H9 (cell line): ENCODE data around the gene HOXC11. TPM values are rescaled to one million over a fixed set of nuclear protein-coding genes. Genes with fewer than 3 reads are reported as not detected.
A peak's percentile ranks its signal among the peaks of the same experiment; 100 is the strongest.

ENCODE experiments used
- DNase-seq: peaks from one replicate; pipeline ENCODE4 v3.0.0-alpha.2; 2017
- H2AFZ ChIP-seq: one replicate; pipeline ENCODE4 v1.6.1; 2013; ENCODE audit warnings: mild to moderate bottlenecking, low read length, control low read depth, moderate library complexity
- H2AK5ac ChIP-seq: 2 replicates; pipeline ENCODE4 v1.6.1; 2013; ENCODE audit warnings: low read length, control low read depth, mixed read lengths; ENCODE audit not compliant: insufficient read length
- H2BK120ac ChIP-seq: one replicate; pipeline ENCODE4 v1.6.1; 2013; ENCODE audit warnings: low read depth, mild to moderate bottlenecking, low read length, control low read depth, inconsistent platforms; ENCODE audit not compliant: poor library complexity, severe bottlenecking
- H2BK12ac ChIP-seq: 2 replicates; pipeline ENCODE4 v1.6.1; 2013; ENCODE audit warnings: low read length, control low read depth, mixed read lengths, low read depth; ENCODE audit not compliant: insufficient read length
- H2BK15ac ChIP-seq: 2 replicates; pipeline ENCODE4 v1.6.1; 2013; ENCODE audit warnings: low read depth, low read length, control low read depth
- H2BK20ac ChIP-seq: one replicate; pipeline ENCODE4 v1.6.1; 2013; ENCODE audit warnings: low read depth, mild to moderate bottlenecking, low read length, control low read depth, inconsistent platforms; ENCODE audit not compliant: poor library complexity, severe bottlenecking
- H2BK5ac ChIP-seq: 2 replicates; pipeline ENCODE4 v1.6.1; 2013; ENCODE audit warnings: low read length, control low read depth, mixed read lengths; ENCODE audit not compliant: insufficient read length
- H3K14ac ChIP-seq: 2 replicates; pipeline ENCODE4 v1.6.1; 2013; ENCODE audit warnings: low read length, control low read depth; ENCODE audit not compliant: insufficient read depth
- H3K18ac ChIP-seq: 2 replicates; pipeline ENCODE4 v1.6.1; 2013; ENCODE audit warnings: low read depth, mild to moderate bottlenecking, mixed read lengths, low read length, control low read depth; ENCODE audit not compliant: insufficient read length
- H3K23ac ChIP-seq: 2 replicates; pipeline ENCODE4 v1.6.1; 2013; ENCODE audit warnings: low read length, control low read depth, mixed read lengths, low read depth; ENCODE audit not compliant: insufficient read length
- H3K23me2 ChIP-seq: 2 replicates; pipeline ENCODE4 v1.6.1; 2013; ENCODE audit warnings: low read depth, mild to moderate bottlenecking, mixed read lengths, low read length, control low read depth; ENCODE audit not compliant: insufficient read length, poor library complexity, severe bottlenecking
- H3K27ac ChIP-seq: 2 replicates; pipeline ENCODE4 v1.5.1; 2013; ENCODE audit warnings: low read length, control low read depth, mixed read lengths, low read depth; ENCODE audit not compliant: insufficient read length
- H3K27me3 ChIP-seq: 2 replicates; pipeline ENCODE4 v1.6.1; 2013; ENCODE audit warnings: low read length, control low read depth, inconsistent platforms; ENCODE audit not compliant: insufficient read depth
- H3K4ac ChIP-seq: 2 replicates; pipeline ENCODE4 v1.6.1; 2013; ENCODE audit warnings: low read depth, mild to moderate bottlenecking, control low read depth, inconsistent platforms, low read length, moderate library complexity
- H3K4me1 ChIP-seq: 2 replicates; pipeline ENCODE4 v1.6.1; 2013; ENCODE audit warnings: low read length, control low read depth, inconsistent platforms; ENCODE audit not compliant: insufficient read depth
- H3K4me2 ChIP-seq: 2 replicates; pipeline ENCODE4 v1.6.1; 2013; ENCODE audit warnings: low read length, control low read depth, mixed read lengths; ENCODE audit not compliant: insufficient read length, insufficient read depth
- H3K56ac ChIP-seq: 2 replicates; pipeline ENCODE4 v1.6.1; 2013; ENCODE audit warnings: low read depth, mild to moderate bottlenecking, mixed read lengths, low read length, control low read depth; ENCODE audit not compliant: insufficient read length
- H3K79me1 ChIP-seq: 2 replicates; pipeline ENCODE4 v1.6.1; 2013; ENCODE audit warnings: low read depth, mild to moderate bottlenecking, moderate library complexity, low read length, control low read depth, inconsistent platforms; ENCODE audit not compliant: insufficient read depth, poor library complexity, severe bottlenecking
- H3K79me2 ChIP-seq: 2 replicates; pipeline ENCODE4 v1.6.1; 2013; ENCODE audit warnings: low read length, control low read depth, inconsistent platforms; ENCODE audit not compliant: insufficient read depth
- H3K9ac ChIP-seq: 2 replicates; pipeline ENCODE4 v1.6.1; 2013; ENCODE audit warnings: low read length, control low read depth, mixed read lengths; ENCODE audit not compliant: insufficient read length; ENCODE audit errors: extremely low read depth
- H3K9me3 ChIP-seq: one replicate; pipeline ENCODE4 v1.6.1; 2013; ENCODE audit warnings: low read depth, low read length, inconsistent platforms; ENCODE audit not compliant: control insufficient read depth
- H3T11ph ChIP-seq: one replicate; pipeline ENCODE4 v1.6.1; 2013; ENCODE audit warnings: mild to moderate bottlenecking, low read length, control low read depth, inconsistent platforms
- H4K20me1 ChIP-seq: one replicate; pipeline ENCODE4 v1.6.1; 2013; ENCODE audit not compliant: control insufficient read depth, insufficient read length, insufficient read depth
- H4K5ac ChIP-seq: 2 replicates; pipeline ENCODE4 v1.6.1; 2013; ENCODE audit warnings: low read depth, mild to moderate bottlenecking, mixed read lengths, low read length, control low read depth; ENCODE audit not compliant: insufficient read length
- H4K8ac ChIP-seq: replicated peaks from 2 replicates; pipeline ENCODE4 v1.6.1; 2013; ENCODE audit warnings: low read length, control low read depth, mixed read lengths, low read depth; ENCODE audit not compliant: insufficient read length
- H4K91ac ChIP-seq: 2 replicates; pipeline ENCODE4 v1.6.1; 2013; ENCODE audit warnings: low read depth, mild to moderate bottlenecking, moderate library complexity, mixed read lengths, low read length, control low read depth; ENCODE audit not compliant: insufficient read length
- H3K27ac Mint-ChIP-seq, 3 experiments: 2 replicates in 2 of 3; 3 replicates in 1 of 3; pipeline ENCODE4 v1.8.0; 2020 to 2021; ENCODE audit warnings: mixed read lengths in 3 of 3, mild to moderate bottlenecking in 1 of 3, moderate library complexity in 1 of 3
- H3K27me3 Mint-ChIP-seq: 2 replicates; pipeline ENCODE4 v1.8.0; 2021; ENCODE audit warnings: low read depth, mild to moderate bottlenecking, moderate library complexity, mixed read lengths
- H3K36me3 Mint-ChIP-seq, 3 experiments: 2 replicates in 2 of 3; 3 replicates in 1 of 3; pipeline ENCODE4 v1.8.0; 2020 to 2021; ENCODE audit warnings: low read depth in 3 of 3, mixed read lengths in 3 of 3; ENCODE audit not compliant: insufficient read depth in 1 of 3
- H3K4me1 Mint-ChIP-seq, 2 experiments: 2 replicates each; pipeline ENCODE4 v1.8.0; 2020; ENCODE audit warnings: mixed read lengths in 2 of 2
- H3K4me3 Mint-ChIP-seq, 2 experiments: 2 replicates in 1 of 2; 3 replicates in 1 of 2; pipeline ENCODE4 v1.8.0; 2020 to 2021; ENCODE audit warnings: mild to moderate bottlenecking in 2 of 2, mixed read lengths in 2 of 2, moderate library complexity in 1 of 2
- H3K9me3 Mint-ChIP-seq, 2 experiments: 2 replicates in 1 of 2; 3 replicates in 1 of 2; pipeline ENCODE4 v1.8.0; 2020; ENCODE audit warnings: mild to moderate bottlenecking in 2 of 2, mixed read lengths in 2 of 2, moderate library complexity in 1 of 2
- WGBS: extraction: QIAGEN DNeasy Blood & Tissue Kit; methylation state at CpG from one replicate; pipeline ENCODE4 v1.1.7; 2013; ENCODE audit warnings: missing lambda C conversion rate, low lambda C conversion rate, mixed read lengths; ENCODE audit not compliant: insufficient read length; ENCODE audit errors: extremely low coverage; 5-methylcytosine and 5-hydroxymethylcytosine counted together
- total RNA-seq: library from RNA; stranded (reverse); gene quantifications from 2 replicates; pipeline ENCODE4 v1.2.1, GENCODE V29; 2021
- TF ChIP-seq, protein P1 (sequence below): fragments of 200-600 bp; sonication (generic); conservative IDR thresholded peaks from 3 replicates; pipeline ENCODE4 v1.8.0; 2021; ENCODE audit warnings: antibody characterized with exemption, mild to moderate bottlenecking

Gene HOXC11
- total RNA-seq, 1 experiment from 2014 or later, result not detected

DNA sequence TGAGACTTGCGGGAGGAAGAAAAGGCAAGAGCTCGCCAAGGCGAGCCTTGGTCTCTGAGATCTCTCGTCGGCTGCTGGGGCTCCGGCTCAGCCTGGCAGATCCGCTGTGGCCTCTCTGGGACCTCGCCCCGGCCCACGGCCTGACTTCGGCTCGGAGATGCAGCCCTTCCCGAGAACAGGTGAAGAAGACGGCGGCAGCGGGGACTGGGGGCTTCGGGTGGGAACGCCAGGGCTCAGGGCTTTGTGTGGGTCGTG, 21.0 kb downstream of the HOXC11 start:
- Histone ChIP-seq H3K79me1 (no peaks in the 10 kb centered on the region), H2AK5ac (no peak overlapping the region), H3T11ph (no peak overlapping the region), H4K20me1 (no peaks in the 10 kb centered on the region), H3K23ac (no peak overlapping the region), H3K4me2 (no peak overlapping the region), H3K23me2 (no peaks in the 10 kb centered on the region), H3K27ac (no peak overlapping the region), H2BK20ac (no peak overlapping the region), H3K4me1 (no peaks in the 10 kb centered on the region), H4K5ac (no peak overlapping the region), H2AFZ (no peak overlapping the region), H3K79me2 (no peaks in the 10 kb centered on the region), H2BK120ac (no peak overlapping the region), H2BK15ac (0 out of 2 replicates have a peak overlapping the region, but pooled peaks have one; percentile 83), H3K4ac (no peak overlapping the region), H3K18ac (no peak overlapping the region), H4K91ac (no peak overlapping the region), H2BK12ac (no peak overlapping the region), H3K56ac (no peak overlapping the region), H4K8ac (no peak overlapping the region), H3K27me3 (peaks cover 99% of the 10 kb centered on the region), H3K14ac (no peak overlapping the region), H3K9ac (no peak overlapping the region), H2BK5ac (no peak overlapping the region), H3K9me3 (no peaks in the 10 kb centered on the region)
- Mint-ChIP-seq H3K4me1 (peaks cover 7 to 31% of the 10 kb centered on the region in 2 experiments), H3K9me3 (peaks cover 0 to 3% of the 10 kb centered on the region in 2 experiments; a peak in 2 of 5 replicates), H3K4me3 (peak overlapping the region in 1 of 2 experiments; percentile 40; a peak in 1 of 5 replicates), H3K27me3 (peaks cover 100% of the 10 kb centered on the region), H3K36me3 (no peaks in the 10 kb centered on the region), H3K27ac (no peak overlapping the region)
- DNase-seq, result no peak
- no CpG with 5 or more reads among the region's 19 CpGs for WGBS
- TF ChIP-seq, protein P1, sequence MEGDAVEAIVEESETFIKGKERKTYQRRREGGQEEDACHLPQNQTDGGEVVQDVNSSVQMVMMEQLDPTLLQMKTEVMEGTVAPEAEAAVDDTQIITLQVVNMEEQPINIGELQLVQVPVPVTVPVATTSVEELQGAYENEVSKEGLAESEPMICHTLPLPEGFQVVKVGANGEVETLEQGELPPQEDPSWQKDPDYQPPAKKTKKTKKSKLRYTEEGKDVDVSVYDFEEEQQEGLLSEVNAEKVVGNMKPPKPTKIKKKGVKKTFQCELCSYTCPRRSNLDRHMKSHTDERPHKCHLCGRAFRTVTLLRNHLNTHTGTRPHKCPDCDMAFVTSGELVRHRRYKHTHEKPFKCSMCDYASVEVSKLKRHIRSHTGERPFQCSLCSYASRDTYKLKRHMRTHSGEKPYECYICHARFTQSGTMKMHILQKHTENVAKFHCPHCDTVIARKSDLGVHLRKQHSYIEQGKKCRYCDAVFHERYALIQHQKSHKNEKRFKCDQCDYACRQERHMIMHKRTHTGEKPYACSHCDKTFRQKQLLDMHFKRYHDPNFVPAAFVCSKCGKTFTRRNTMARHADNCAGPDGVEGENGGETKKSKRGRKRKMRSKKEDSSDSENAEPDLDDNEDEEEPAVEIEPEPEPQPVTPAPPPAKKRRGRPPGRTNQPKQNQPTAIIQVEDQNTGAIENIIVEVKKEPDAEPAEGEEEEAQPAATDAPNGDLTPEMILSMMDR, result no peak
